ENCODE results near the gene FA2H.
A peak's percentile ranks its signal among the peaks of the same experiment; 100 is the strongest.

The FA2H gene

GRCh38 chr16:74721716-74722115 lies 52.9 kb downstream of the FA2H start:
- DNase-seq = peak in 1 of 4 experiments; percentile 35

DNA sequence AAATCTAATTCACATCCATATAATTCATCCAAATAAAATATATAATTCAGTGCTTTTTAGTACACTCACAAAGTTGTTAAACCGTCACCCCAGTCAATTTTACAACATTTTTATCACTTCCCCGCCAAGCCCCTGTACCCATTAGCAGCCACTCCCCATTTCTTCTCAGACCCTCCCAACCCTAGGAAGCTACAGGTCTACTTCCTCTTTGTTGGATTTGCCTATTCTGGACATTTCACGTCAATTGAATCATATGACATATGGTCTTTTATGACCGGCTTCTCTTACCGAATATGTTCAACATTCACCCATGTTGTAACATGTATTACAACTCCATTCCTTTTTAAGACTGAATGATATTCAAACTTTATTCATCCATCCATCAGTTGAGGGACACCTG lies 54.0 kb downstream of the FA2H start:
- DNase-seq = peak in 1 of 4 experiments; percentile 30

- DNase-seq = no peak
Observed at GRCh38 chr16:74718741-74719610, 55.6 kb downstream of the FA2H start.

DNA sequence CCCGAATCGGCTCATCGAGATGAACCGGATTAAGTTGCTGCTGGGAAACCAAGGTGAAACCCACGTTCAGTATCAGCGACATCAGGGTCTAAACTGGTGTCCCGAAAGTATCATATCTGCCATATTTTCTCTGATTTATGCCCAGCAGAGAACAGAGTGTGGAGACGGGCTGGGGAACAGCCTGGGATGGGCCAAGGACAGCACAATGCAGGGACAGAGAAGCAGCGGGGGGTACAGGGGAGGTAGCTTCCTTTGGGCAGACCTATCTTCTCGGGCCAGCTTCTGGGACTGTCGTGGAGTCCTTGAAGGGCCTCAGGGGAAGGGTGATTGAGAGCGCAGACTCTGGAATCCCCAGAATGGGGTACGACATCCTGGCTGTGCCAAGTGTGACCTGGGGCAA lies 56.5 kb downstream of the FA2H start:
- DNase-seq = no peak

DNA sequence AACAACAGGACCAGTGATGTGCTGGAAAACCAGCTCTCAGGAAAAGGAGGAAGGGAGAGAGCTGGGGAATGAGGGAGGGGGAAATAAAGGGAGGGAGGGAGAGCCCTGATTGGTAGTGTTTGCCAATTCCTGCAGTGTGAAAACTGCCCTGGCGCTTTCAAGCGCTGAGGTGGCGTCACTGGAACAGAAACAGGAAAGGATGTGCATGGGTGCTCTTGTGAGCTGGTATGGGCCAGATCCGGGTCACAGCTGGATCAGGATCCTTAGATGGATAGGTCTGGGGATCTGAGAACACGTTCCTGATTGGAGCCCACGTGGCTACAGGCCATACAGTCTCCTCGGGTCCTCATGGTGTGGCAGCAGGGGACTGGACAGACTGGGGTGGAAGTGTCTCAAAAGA lies 57.3 kb downstream of the FA2H start:
- no peak for DNase-seq

DNA sequence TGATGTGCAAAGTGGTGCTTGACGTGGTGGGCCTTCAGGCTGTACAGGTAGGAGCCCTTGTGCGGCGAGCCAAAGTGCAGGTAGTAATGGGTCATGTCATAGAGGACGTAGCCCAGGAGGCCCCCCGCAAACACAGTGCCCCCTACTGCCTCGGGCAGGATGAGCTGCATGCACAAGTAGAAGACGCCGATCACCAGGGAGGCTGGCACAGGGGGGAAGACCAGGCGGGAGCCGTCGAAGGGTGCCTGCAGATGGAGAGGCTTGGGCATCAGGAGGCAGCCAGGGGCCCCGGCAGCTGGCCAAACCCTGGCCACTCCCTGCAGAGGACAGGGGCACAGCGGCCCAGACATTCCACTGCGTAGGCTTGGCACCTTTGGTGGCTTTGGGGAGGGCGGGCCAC lies 58.3 kb downstream of the FA2H start:
- no peak for DNase-seq

DNA sequence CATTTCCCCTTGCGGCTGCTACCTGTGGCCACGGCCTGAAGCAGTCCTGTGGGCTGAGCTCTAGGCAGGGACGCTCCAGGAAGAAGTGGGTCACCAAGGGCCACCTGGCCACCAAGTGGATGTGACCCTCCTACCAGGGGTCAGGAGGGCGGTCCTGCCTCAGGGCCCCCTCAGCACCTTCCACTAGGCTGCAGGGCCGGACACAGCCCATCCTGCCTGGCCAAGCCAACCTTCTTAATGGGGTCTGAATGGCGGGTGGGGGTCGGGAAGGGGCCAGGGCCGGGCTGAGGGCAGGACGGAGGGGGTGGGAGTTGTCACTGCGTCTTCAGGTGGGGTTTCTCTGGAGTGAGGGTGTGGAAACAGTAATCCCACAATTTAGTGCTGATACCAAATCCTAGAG lies 60.7 kb downstream of the FA2H start:
- DNase-seq = no peak

DNA sequence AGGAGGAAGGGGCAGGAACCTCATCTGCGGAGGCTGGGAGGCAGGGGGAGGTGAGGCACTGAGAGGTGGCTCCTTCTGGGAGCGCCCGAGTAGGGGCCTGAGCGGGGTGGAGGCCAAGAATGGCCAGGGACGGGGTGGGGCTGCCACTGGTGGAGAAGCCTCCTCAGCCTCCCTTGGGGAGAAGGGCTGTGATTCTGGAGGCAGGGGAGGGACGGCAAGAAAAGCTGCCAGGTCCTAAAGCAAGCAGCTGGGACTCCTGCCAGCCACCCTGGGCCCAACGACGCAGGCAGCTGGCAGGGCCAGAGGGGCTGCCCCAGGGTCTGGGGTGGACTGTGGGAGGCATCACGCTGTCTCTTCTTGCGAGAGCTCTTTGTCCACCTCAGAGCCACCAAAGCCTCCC lies 61.3 kb downstream of the FA2H start:
- DNase-seq = no peak

DNA sequence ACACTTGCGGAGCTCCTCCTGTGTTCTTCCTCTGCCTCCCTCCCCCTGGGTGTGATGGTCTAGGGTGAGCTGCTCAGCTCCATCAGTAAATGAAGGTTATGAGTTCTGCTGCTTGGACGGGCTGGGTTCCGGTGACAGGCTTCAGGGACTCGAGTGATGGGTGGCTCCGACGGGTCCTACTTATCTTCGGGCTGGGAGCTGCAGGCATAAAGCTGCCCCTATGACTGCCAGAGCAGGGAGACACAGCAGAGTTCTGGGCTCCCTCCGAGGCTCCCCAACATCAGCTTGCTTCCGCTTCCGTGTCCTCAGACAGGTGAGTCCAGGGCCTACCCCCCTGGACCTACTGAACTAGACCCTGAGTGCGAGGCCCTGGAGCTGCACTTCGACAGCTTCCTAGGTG lies 62.7 kb downstream of the FA2H start:
- DNase-seq = no peak

GRCh38 chr16:74710401-74710800 lies 64.2 kb downstream of the FA2H start:
- DNase-seq = no peak

GRCh38 chr16:74709441-74709877 lies 65.2 kb downstream of the FA2H start:
- peak; percentile 87 to 92 (median 90) for DNase-seq

DNA sequence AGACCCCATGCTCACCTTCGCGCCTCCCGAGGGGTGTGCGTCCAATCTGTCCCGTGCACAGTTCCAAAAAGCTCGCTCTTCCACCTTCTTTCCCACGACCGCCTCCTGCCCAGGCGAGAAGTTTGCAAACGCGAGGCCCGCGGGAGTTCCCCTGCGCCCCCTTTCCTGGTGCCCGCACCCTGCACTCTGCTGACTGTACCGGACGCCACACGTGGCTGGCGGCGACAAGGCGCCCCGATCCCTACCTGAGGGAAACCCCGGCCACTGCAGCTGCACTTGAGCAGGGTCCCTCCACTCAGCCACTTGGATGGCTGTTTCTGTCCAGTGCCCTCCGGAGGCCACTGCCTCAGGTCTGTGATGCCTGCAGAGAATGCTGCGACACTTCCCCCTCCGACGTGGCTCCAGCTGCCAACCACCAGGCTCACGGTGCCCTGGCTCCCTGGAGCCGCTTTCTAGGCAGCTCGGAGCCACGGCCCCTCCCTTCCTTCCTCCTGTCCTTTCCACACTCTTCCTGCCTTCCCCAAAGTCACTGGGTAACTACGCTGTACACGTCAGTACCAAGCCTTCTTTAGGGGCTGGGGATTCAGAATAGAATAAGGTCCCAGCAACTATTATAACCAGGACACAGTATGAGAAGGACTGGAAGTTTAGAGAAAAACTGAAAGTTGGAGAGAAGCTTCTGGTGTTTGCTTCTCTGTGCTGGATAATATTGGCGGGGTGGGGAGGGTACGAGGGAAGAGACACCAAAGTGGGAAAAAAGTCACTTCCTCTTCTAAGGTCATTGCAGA lies 74.0 kb downstream of the FA2H start, which contains the start of gene MLKL:
Gene MLKL, minus strand, starts transcription at position 425 of the 788 bp plus-strand sequence. CDS start 5,105 bp downstream, outside the sequence.
- peak; percentile 79 to 94 (median 88) for DNase-seq

DNA sequence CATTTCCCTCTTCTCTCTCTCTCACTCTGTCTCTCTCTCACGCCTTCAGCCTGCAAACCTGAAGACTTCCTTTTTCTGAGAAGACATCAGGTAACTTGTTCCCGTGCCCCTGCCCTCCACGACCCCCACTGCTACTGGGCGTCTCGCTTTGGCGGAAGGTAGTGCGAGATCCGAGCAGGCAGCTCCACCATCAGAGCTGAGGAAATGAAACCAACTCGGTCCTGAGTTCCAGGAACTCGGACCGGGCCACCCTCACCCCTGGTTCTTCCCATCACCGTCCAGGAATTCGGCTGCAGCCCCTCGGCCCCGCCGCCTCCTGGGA lies 74.5 kb downstream of the FA2H start:
- peak; percentile 29 to 63 (median 59) for DNase-seq

DNA sequence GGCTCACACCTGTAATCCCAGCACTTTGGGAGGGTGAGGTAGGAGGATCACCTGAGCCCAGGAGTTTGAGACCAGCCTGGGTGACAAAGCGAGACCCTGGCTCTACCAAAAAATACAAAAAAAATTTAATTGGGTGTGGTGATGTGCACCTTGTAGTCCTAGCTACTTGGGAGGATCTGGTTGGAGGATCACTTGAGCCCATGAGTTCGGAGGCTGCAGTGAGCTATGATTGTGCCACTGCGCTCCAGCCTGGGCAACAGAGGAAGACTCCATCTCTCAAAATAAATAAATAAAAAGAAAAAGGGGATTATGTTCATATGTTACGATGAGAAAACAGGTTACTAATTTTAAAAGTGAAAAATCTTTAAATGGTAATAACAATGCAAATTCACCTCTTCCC lies 75.0 kb downstream of the FA2H start:
- no peak for DNase-seq

DNA sequence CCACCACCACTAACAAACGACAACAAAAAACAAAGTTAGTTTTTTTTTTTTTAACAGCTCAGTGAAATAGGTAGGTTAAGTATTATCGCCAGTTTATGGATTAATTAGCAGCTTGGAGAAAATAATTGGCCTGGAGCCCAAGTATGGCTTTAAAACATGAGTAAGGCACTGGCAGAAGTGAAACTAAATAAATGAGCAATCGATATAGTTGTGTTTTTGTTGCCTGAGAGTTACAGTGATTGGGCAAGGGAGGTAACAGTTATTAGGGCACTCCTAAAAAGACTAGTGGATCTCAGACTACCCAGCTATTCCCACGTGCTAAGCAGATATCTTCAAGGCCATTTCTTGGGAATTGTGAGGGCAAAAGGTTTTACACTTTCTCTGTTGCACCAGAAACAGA lies 76.4 kb downstream of the FA2H start:
- DNase-seq = peak in 2 of 4 experiments; percentile 47 to 50

GRCh38 chr16:74695450-74696422 lies 78.9 kb downstream of the FA2H start:
- peak; percentile 67 to 86 (median 86) for DNase-seq

- no peak for DNase-seq
Observed at GRCh38 chr16:74691093-74691855, 83.3 kb downstream of the FA2H start.

GRCh38 chr16:74682556-74682955 lies 92.1 kb downstream of the FA2H start:
- DNase-seq = no peak

- no peak for DNase-seq
Observed at GRCh38 chr16:74680681-74681080, 93.9 kb downstream of the FA2H start.

GRCh38 chr16:74679983-74680382 lies 94.6 kb downstream of the FA2H start:
- DNase-seq = no peak

GRCh38 chr16:74677868-74678267 lies 96.8 kb downstream of the FA2H start:
- DNase-seq = no peak

DNA sequence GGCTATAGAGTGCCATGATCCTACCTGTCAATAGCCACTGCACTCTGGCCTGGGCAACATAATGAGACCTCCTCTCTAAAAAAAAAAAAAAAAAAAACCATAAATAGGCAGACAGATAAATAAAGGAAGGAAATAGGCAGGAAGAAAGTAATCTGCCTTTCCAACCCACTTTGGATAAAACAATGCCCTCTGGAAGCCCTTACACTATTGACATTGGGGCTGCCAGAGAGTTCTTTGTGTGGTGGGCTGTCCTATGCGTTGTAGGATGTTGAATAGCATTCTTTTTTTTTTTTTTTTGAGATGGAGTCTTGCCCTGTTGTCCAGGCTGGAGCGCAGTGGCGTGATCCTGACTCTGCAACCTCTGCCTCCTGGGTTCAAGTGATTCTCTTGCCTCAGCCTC lies 100.7 kb downstream of the FA2H start:
- DNase-seq = no peak

Measured in suppressor macrophage (primary cell).